Activated CD8-positive, alpha-beta T cell treated with anti-CD3 and anti-CD28 coated beads, Interleukin-2, amount 10 ng/mL, durations not matched to agents 7 days and 5 days (primary cell): ENCODE measurements around the gene NOX3. TPM values are rescaled to one million over a fixed set of nuclear protein-coding genes. Genes with fewer than 3 reads are reported as not detected.

Experiments
- ATAC-seq: fragments of 150-1000 bp; cut with Tn5 transposase; one replicate; pipeline ENCODE4 v1.10.0; 2021; ENCODE audit warnings: moderate library complexity
- CTCF ChIA-PET: fragments of 350-600 bp; sonication (Branson Sonifier 250); formaldehyde crosslinking; loops from one replicate; lab custom pipeline; 2021; ENCODE audit warnings: antibody characterized with exemption; lab: Charles Lee
- POLR2A ChIA-PET: fragments of 350-600 bp; sonication (Branson Sonifier 250); formaldehyde crosslinking; loops from one replicate; lab custom pipeline; 2021; ENCODE audit warnings: antibody characterized with exemption; lab: Charles Lee
- DNase-seq: peaks from one replicate; pipeline ENCODE4 v3.0.0-alpha.2; 2020
- H3K27ac Mint-ChIP-seq: one replicate; pipeline ENCODE4 v1.8.0; 2021; ENCODE audit warnings: mild to moderate bottlenecking, mixed read lengths
- H3K27me3 Mint-ChIP-seq: one replicate; pipeline ENCODE4 v1.8.0; 2021; ENCODE audit warnings: low read depth, mixed read lengths
- H3K36me3 Mint-ChIP-seq: one replicate; pipeline ENCODE4 v1.8.0; 2021; ENCODE audit warnings: low read depth, mixed read lengths
- H3K4me1 Mint-ChIP-seq: one replicate; pipeline ENCODE4 v1.8.0; 2021; ENCODE audit warnings: low read depth, mixed read lengths
- H3K4me3 Mint-ChIP-seq: one replicate; pipeline ENCODE4 v1.8.0; 2021; ENCODE audit warnings: mild to moderate bottlenecking, mixed read lengths
- H3K9me3 Mint-ChIP-seq: one replicate; pipeline ENCODE4 v1.8.0; 2022; ENCODE audit warnings: mixed read lengths; ENCODE audit not compliant: insufficient read depth
- total RNA-seq, 2 experiments: library from RNA; stranded (reverse); gene quantifications; one replicate each; pipeline ENCODE4 v1.2.3, GENCODE V29; 2021

The NOX3 gene
- total RNA-seq = not detected

- Mint-ChIP-seq H3K4me1 (no peaks in the 10 kb centered on the region), H3K9me3 (no peaks in the 10 kb centered on the region), H3K27me3 (peaks cover 2% of the 10 kb centered on the region), H3K36me3 (no peaks in the 10 kb centered on the region), H3K4me3 (no peak within 1 kb of the TSS), H3K27ac (no peak within 1 kb of the TSS)
- CTCF ChIA-PET = interaction anchor here (0.7 kb wide), 1 partner anchor 11 kb away, joined by 3 read pairs; no protein-coding TSS in a partner anchor
- no peak for ATAC-seq
- POLR2A ChIA-PET = no interaction called here
- no peak for DNase-seq
Measured at GRCh38 chr6:155455766-155456165, at the start of gene NOX3. Gene NOX3, minus strand, starts transcription at chr6:155455839. Its CDS starts 39 bp downstream, at chr6:155455800.

- DNase-seq (no peak), ATAC-seq (no peak)
- H3K27me3 Mint-ChIP-seq = no peaks in the 10 kb centered on the region
- no peaks in the 10 kb centered on the region for H3K9me3 Mint-ChIP-seq
- CTCF ChIA-PET = interaction anchor here (1.3 to 1.4 kb wide), 2 partner anchors 10 to 39 kb away, joined by 3 read pairs; no protein-coding TSS in a partner anchor
- no peaks in the 10 kb centered on the region for H3K36me3 Mint-ChIP-seq
- H3K4me1 Mint-ChIP-seq = no peaks in the 10 kb centered on the region
- no peak overlapping the region for H3K27ac Mint-ChIP-seq
- no peak overlapping the region for H3K4me3 Mint-ChIP-seq
- POLR2A ChIA-PET = no interaction called here
Measured at GRCh38 chr6:155504848-155505607, 49.4 kb upstream of the NOX3 start.

- ATAC-seq = no peak
Measured at GRCh38 chr6:155502393-155502792, 46.8 kb upstream of the NOX3 start.

GRCh38 chr6:155499574-155499973, 43.9 kb upstream of the NOX3 start:
- no peaks in the 10 kb centered on the region for H3K4me1 Mint-ChIP-seq
- no peaks in the 10 kb centered on the region for H3K27me3 Mint-ChIP-seq
- ChIA-PET CTCF (no interaction called here), POLR2A (no interaction called here)
- H3K4me3 Mint-ChIP-seq = no peak overlapping the region
- no peak overlapping the region for H3K27ac Mint-ChIP-seq
- ATAC-seq = no peak
- H3K36me3 Mint-ChIP-seq = no peaks in the 10 kb centered on the region
- no peak for DNase-seq
- no peaks in the 10 kb centered on the region for H3K9me3 Mint-ChIP-seq

More at GRCh38 chr6:155502393-155502792, 46.8 kb upstream of the NOX3 start:
- Mint-ChIP-seq H3K27me3 (no peaks in the 10 kb centered on the region), H3K27ac (no peak overlapping the region), H3K9me3 (no peaks in the 10 kb centered on the region), H3K4me3 (no peak overlapping the region), H3K36me3 (no peaks in the 10 kb centered on the region), H3K4me1 (no peaks in the 10 kb centered on the region)
- DNase-seq = no peak
- ChIA-PET CTCF (no interaction called here), POLR2A (no interaction called here)

- Mint-ChIP-seq H3K4me1 (no peaks in the 10 kb centered on the region), H3K4me3 (no peak overlapping the region), H3K9me3 (no peaks in the 10 kb centered on the region), H3K36me3 (no peaks in the 10 kb centered on the region), H3K27me3 (no peaks in the 10 kb centered on the region), H3K27ac (no peak overlapping the region)
- ChIA-PET CTCF (no interaction called here), POLR2A (no interaction called here)
- DNase-seq (no peak), ATAC-seq (no peak)
Measured at GRCh38 chr6:155498370-155498769, 42.7 kb upstream of the NOX3 start.

GRCh38 chr6:155497273-155497672, 41.6 kb upstream of the NOX3 start:
- Mint-ChIP-seq H3K36me3 (no peaks in the 10 kb centered on the region), H3K9me3 (no peaks in the 10 kb centered on the region), H3K4me3 (no peak overlapping the region), H3K27me3 (no peaks in the 10 kb centered on the region), H3K4me1 (no peaks in the 10 kb centered on the region), H3K27ac (no peak overlapping the region)
- ChIA-PET CTCF (no interaction called here), POLR2A (no interaction called here)
- ATAC-seq (no peak), DNase-seq (no peak)

- Mint-ChIP-seq H3K27me3 (no peaks in the 10 kb centered on the region), H3K4me1 (no peaks in the 10 kb centered on the region), H3K9me3 (no peaks in the 10 kb centered on the region), H3K4me3 (no peak overlapping the region), H3K27ac (no peak overlapping the region), H3K36me3 (no peaks in the 10 kb centered on the region)
- ChIA-PET CTCF (interaction anchor here (1.3 kb wide), 1 partner anchor 10 kb away, joined by 3 read pairs; no protein-coding TSS in a partner anchor), POLR2A (interaction anchor here (0.6 kb wide), 1 partner anchor 641 kb away, joined by 3 read pairs; no protein-coding TSS in a partner anchor)
- ATAC-seq = no peak
- DNase-seq = no peak
Measured at GRCh38 chr6:155495011-155495768, 39.6 kb upstream of the NOX3 start.

- Mint-ChIP-seq H3K4me1 (no peaks in the 10 kb centered on the region), H3K4me3 (no peak overlapping the region), H3K27me3 (no peaks in the 10 kb centered on the region), H3K9me3 (no peaks in the 10 kb centered on the region), H3K27ac (no peak overlapping the region), H3K36me3 (no peaks in the 10 kb centered on the region)
- ChIA-PET POLR2A (no interaction called here), CTCF (no interaction called here)
- ATAC-seq (no peak), DNase-seq (no peak)
Measured at GRCh38 chr6:155493694-155494143, 38.1 kb upstream of the NOX3 start.

GRCh38 chr6:155493026-155493693, 37.5 kb upstream of the NOX3 start:
- POLR2A ChIA-PET = no interaction called here
- H3K4me3 Mint-ChIP-seq = no peak overlapping the region
- no peak for ATAC-seq

GRCh38 chr6:155492061-155492735, 36.6 kb upstream of the NOX3 start:
- no peak for DNase-seq
- Mint-ChIP-seq H3K4me1 (no peaks in the 10 kb centered on the region), H3K36me3 (no peaks in the 10 kb centered on the region), H3K27me3 (no peaks in the 10 kb centered on the region), H3K9me3 (no peaks in the 10 kb centered on the region), H3K27ac (no peak overlapping the region), H3K4me3 (no peak overlapping the region)
- POLR2A ChIA-PET = no interaction called here
- CTCF ChIA-PET = no interaction called here
- no peak for ATAC-seq

More at GRCh38 chr6:155493026-155493693, 37.5 kb upstream of the NOX3 start:
- Mint-ChIP-seq H3K27me3 (no peaks in the 10 kb centered on the region), H3K27ac (no peak overlapping the region), H3K9me3 (no peaks in the 10 kb centered on the region), H3K4me1 (no peaks in the 10 kb centered on the region), H3K36me3 (no peaks in the 10 kb centered on the region)
- no peak for DNase-seq
- CTCF ChIA-PET = no interaction called here

GRCh38 chr6:155491421-155491820, 35.8 kb upstream of the NOX3 start:
- Mint-ChIP-seq H3K36me3 (no peaks in the 10 kb centered on the region), H3K4me1 (no peaks in the 10 kb centered on the region), H3K4me3 (no peak overlapping the region), H3K27ac (no peak overlapping the region), H3K27me3 (no peaks in the 10 kb centered on the region), H3K9me3 (no peaks in the 10 kb centered on the region)
- ChIA-PET POLR2A (no interaction called here), CTCF (no interaction called here)
- ATAC-seq (no peak), DNase-seq (no peak)
